K562 (cell line): ENCODE data around the gene IFT52. TPM values are rescaled to one million over a fixed set of nuclear protein-coding genes. Genes with fewer than 3 reads are reported as not detected.

ENCODE experiments used
- BACH1 ChIP-seq: fragments of 200-800 bp; sonication (Bioruptor generic); IDR thresholded peaks from 2 replicates; pipeline ENCODE4 v1.6.1; 2016; ENCODE audit warnings: missing genetic modification characterization, missing compliant biosample characterization
- CBFA2T2 ChIP-seq: fragments of 450-650 bp; conservative IDR thresholded peaks from 2 replicates; pipeline ENCODE4 v1.6.1; 2017; ENCODE audit warnings: mild to moderate bottlenecking
- CBX3 ChIP-seq, 2 experiments: IDR thresholded peaks; 1 replicate in 1 of 2; 2 replicates in 1 of 2; pipeline ENCODE4 v1.6.1; 2012; ENCODE audit warnings: inconsistent platforms in 2 of 2, low read length in 2 of 2, borderline replicate concordance in 1 of 2, control low read depth in 1 of 2
- GABPB1 ChIP-seq: sonication (generic); formaldehyde crosslinking; IDR thresholded peaks from 2 replicates; pipeline ENCODE4 v1.8.0; 2022; ENCODE audit warnings: mild to moderate bottlenecking, missing genetic modification reagents
- POLR2B ChIP-seq: fragments of 450-650 bp; IDR thresholded peaks from 2 replicates; pipeline ENCODE4 v1.6.1; 2018; ENCODE audit warnings: low read depth; ENCODE audit not compliant: partially characterized antibody
- RCOR1 ChIP-seq, 2 experiments: IDR thresholded peaks; 2 replicates each; pipeline ENCODE4 v1.6.1; 2012; ENCODE audit warnings: low read depth in 2 of 2, low read length in 2 of 2, borderline replicate concordance in 1 of 2, improper control_type of control experiment in 1 of 2
- SP2 ChIP-seq: IDR thresholded peaks from 2 replicates; pipeline ENCODE4 v1.6.1; 2011; ENCODE audit warnings: mild to moderate bottlenecking, low read depth, low read length, moderate library complexity; ENCODE audit not compliant: poor library complexity, severe bottlenecking; ENCODE audit errors: extremely low read depth
- SUPT5H ChIP-seq: fragments of 450-650 bp; IDR thresholded peaks from 2 replicates; pipeline ENCODE4 v1.6.1; 2016
- TAF15 ChIP-seq: fragments of 200-400 bp; formaldehyde crosslinking; IDR thresholded peaks from 2 replicates; pipeline ENCODE4 v1.6.1; 2017; ENCODE audit warnings: mild to moderate bottlenecking, low read depth, low read length, moderate library complexity
- ZNF263 ChIP-seq: sonication (generic); formaldehyde crosslinking; IDR thresholded peaks from 2 replicates; pipeline ENCODE4 v1.8.0; 2022; ENCODE audit warnings: mild to moderate bottlenecking, missing genetic modification reagents, borderline replicate concordance
- polyA plus RNA-seq, 8 experiments: library from polyadenylated mRNA; depleted of rRNA in 4 of 8; stranded (reverse) in 5 of 8; unstranded in 3 of 8; fragments of >200 nt; fragmentation: Nextera tagmentation in 2 of 8; fragmentation: Illumina TruSeq in 1 of 8; extraction: Ambion mirVana in 2 of 8; extraction: Trizol in 1 of 8; gene quantifications; 2 replicates each; pipeline versions ENCODE4 v1.2.1 to v1.2.3, GENCODE V29; 2011 to 2014; ENCODE audit warnings: inconsistent platforms in 1 of 8, missing spikeins in 1 of 8
- total RNA-seq, 7 experiments: library from RNA; depleted of rRNA in 6 of 7; stranded (reverse); fragments of >200 nt in 6 of 7; fragmentation: Illumina TruSeq in 2 of 7; extraction: Trizol in 2 of 7; gene quantifications; 2 replicates each; pipeline versions ENCODE4 v1.2.1 to v1.2.3, GENCODE V29; 2011 to 2021; ENCODE audit warnings: low replicate concordance in 1 of 7
- TF ChIP-seq, protein P1 (sequence below), 2 experiments: fragments of 250-450 bp in 1 of 2; fragments of 450-650 bp in 1 of 2; sonication (Bioruptor Pico) in 1 of 2; IDR thresholded peaks; 2 replicates each; pipeline versions ENCODE4 v1.6.1 to v1.8.0; 2016 to 2021; ENCODE audit warnings: mild to moderate bottlenecking in 2 of 2, moderate library complexity in 2 of 2, missing compliant biosample characterization in 1 of 2, missing genetic modification characterization in 1 of 2
- TF ChIP-seq, protein P2 (sequence below): IDR thresholded peaks from 2 replicates; pipeline ENCODE4 v1.6.1; 2014; ENCODE audit warnings: antibody characterized with exemption
- TF ChIP-seq, protein P3 (sequence below): fragments of 250-450 bp; sonication (Bioruptor Pico); IDR thresholded peaks from 2 replicates; pipeline ENCODE4 v1.9.0; 2021; ENCODE audit warnings: mild to moderate bottlenecking, inconsistent platforms
- TF ChIP-seq, protein P4 (sequence below): fragments of 450-650 bp; IDR thresholded peaks from 2 replicates; pipeline ENCODE4 v1.6.1; 2014; ENCODE audit warnings: low read depth, mild to moderate bottlenecking, moderate library complexity, borderline replicate concordance
- TF ChIP-seq, protein P5 (sequence below): fragments of 250-450 bp; sonication (Bioruptor Pico); IDR thresholded peaks from 2 replicates; pipeline ENCODE4 v1.4.0; 2020; ENCODE audit warnings: mild to moderate bottlenecking, moderate library complexity
- TF ChIP-seq, protein P6 (sequence below), 2 experiments: IDR thresholded peaks; 2 replicates each; pipeline ENCODE4 v1.6.1; 2012; ENCODE audit warnings: improper control_type of control experiment in 2 of 2, low read depth in 2 of 2, low read length in 2 of 2, borderline replicate concordance in 1 of 2

The IFT52 gene
- total and polyA plus RNA-seq, 9 of the 15 experiments (the other 6 are each of a cell fraction or from before 2014, with no cell fraction given) = 11.0 to 31.4 (median 20.4) TPM

DNA sequence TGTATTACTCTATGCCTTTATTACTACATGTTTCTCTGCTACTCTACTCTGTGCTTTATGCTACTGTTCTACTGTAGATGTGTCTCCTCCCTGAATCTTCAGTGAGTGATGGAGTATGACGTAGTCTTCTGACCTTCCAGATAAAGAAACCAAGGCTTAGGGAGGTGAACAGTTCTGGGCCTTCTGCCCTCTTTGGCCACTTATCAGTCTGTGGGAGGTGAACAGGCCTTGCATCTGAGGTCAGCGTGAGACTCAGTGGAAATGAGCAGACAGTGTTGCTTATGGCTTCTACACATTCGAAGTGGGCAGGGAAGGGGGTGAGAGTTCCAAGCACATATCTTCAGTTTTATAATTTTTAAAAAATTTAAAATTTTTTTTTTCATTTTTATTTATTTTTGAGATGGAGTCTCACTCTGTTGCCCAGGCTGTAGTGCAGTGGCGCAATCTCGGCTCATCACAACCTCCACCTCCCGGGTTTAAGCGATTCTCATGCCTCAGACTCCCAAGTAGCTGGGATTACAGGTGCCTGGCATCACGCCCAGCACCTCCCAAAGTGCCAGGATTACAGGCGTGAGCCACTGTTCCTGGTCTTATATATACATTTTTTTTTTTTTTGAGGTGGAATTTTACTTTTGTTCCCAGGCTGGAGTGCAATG is 100.3 kb downstream of the IFT52 start (continued):
- TF ChIP-seq CBX3 (IDR thresholded peaks at IDR 0.05; ENCODE audit: borderline replicate concordance in 1 of 2, low read length in 2 of 2) (peak in 1 of 2 experiments; percentile 51; a peak in 1 of 3 replicates), POLR2B (no peak), GABPB1 (CRISPR knock-in tag) (no peak), BACH1 (tag) (no peak), ZNF263 (no peak), SUPT5H (no peak), CBFA2T2 (peak; percentile 98), TAF15 (no peak), RCOR1 (IDR thresholded peaks at IDR 0.05; ENCODE audit: borderline replicate concordance in 1 of 2, low read depth in 2 of 2, low read length in 2 of 2) (peak; percentile 97 to 99), SP2 (no peak)
- TF ChIP-seq, protein P1, sequence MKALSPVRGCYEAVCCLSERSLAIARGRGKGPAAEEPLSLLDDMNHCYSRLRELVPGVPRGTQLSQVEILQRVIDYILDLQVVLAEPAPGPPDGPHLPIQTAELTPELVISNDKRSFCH (CRISPR knock-in tag; IDR thresholded peaks at IDR 0.05) = no peak
- TF ChIP-seq, protein P1 (tag; IDR thresholded peaks at IDR 0.05) = peak; percentile 87
- TF ChIP-seq, protein P2, sequence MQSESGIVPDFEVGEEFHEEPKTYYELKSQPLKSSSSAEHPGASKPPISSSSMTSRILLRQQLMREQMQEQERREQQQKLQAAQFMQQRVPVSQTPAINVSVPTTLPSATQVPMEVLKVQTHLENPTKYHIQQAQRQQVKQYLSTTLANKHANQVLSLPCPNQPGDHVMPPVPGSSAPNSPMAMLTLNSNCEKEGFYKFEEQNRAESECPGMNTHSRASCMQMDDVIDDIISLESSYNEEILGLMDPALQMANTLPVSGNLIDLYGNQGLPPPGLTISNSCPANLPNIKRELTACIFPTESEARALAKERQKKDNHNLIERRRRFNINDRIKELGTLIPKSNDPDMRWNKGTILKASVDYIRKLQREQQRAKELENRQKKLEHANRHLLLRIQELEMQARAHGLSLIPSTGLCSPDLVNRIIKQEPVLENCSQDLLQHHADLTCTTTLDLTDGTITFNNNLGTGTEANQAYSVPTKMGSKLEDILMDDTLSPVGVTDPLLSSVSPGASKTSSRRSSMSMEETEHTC = no peak
- TF ChIP-seq, protein P3, sequence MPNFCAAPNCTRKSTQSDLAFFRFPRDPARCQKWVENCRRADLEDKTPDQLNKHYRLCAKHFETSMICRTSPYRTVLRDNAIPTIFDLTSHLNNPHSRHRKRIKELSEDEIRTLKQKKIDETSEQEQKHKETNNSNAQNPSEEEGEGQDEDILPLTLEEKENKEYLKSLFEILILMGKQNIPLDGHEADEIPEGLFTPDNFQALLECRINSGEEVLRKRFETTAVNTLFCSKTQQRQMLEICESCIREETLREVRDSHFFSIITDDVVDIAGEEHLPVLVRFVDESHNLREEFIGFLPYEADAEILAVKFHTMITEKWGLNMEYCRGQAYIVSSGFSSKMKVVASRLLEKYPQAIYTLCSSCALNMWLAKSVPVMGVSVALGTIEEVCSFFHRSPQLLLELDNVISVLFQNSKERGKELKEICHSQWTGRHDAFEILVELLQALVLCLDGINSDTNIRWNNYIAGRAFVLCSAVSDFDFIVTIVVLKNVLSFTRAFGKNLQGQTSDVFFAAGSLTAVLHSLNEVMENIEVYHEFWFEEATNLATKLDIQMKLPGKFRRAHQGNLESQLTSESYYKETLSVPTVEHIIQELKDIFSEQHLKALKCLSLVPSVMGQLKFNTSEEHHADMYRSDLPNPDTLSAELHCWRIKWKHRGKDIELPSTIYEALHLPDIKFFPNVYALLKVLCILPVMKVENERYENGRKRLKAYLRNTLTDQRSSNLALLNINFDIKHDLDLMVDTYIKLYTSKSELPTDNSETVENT (CRISPR knock-in tag) = no peak
- TF ChIP-seq, protein P4, sequence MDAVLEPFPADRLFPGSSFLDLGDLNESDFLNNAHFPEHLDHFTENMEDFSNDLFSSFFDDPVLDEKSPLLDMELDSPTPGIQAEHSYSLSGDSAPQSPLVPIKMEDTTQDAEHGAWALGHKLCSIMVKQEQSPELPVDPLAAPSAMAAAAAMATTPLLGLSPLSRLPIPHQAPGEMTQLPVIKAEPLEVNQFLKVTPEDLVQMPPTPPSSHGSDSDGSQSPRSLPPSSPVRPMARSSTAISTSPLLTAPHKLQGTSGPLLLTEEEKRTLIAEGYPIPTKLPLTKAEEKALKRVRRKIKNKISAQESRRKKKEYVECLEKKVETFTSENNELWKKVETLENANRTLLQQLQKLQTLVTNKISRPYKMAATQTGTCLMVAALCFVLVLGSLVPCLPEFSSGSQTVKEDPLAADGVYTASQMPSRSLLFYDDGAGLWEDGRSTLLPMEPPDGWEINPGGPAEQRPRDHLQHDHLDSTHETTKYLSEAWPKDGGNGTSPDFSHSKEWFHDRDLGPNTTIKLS = no peak
- TF ChIP-seq, protein P5, sequence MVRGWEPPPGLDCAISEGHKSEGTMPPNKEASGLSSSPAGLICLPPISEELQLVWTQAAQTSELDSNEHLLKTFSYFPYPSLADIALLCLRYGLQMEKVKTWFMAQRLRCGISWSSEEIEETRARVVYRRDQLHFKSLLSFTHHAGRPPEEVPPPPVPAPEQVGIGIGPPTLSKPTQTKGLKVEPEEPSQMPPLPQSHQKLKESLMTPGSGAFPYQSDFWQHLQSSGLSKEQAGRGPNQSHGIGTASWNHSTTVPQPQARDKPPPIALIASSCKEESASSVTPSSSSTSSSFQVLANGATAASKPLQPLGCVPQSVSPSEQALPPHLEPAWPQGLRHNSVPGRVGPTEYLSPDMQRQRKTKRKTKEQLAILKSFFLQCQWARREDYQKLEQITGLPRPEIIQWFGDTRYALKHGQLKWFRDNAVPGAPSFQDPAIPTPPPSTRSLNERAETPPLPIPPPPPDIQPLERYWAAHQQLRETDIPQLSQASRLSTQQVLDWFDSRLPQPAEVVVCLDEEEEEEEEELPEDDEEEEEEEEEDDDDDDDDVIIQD (CRISPR knock-in tag) = no peak
- TF ChIP-seq, protein P6, sequence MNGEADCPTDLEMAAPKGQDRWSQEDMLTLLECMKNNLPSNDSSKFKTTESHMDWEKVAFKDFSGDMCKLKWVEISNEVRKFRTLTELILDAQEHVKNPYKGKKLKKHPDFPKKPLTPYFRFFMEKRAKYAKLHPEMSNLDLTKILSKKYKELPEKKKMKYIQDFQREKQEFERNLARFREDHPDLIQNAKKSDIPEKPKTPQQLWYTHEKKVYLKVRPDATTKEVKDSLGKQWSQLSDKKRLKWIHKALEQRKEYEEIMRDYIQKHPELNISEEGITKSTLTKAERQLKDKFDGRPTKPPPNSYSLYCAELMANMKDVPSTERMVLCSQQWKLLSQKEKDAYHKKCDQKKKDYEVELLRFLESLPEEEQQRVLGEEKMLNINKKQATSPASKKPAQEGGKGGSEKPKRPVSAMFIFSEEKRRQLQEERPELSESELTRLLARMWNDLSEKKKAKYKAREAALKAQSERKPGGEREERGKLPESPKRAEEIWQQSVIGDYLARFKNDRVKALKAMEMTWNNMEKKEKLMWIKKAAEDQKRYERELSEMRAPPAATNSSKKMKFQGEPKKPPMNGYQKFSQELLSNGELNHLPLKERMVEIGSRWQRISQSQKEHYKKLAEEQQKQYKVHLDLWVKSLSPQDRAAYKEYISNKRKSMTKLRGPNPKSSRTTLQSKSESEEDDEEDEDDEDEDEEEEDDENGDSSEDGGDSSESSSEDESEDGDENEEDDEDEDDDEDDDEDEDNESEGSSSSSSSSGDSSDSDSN (IDR thresholded peaks at IDR 0.05; ENCODE audit: borderline replicate concordance in 1 of 2, low read depth in 2 of 2, low read length in 2 of 2) = no peak
